ENCODE results near the gene RIPOR1.

DNA sequence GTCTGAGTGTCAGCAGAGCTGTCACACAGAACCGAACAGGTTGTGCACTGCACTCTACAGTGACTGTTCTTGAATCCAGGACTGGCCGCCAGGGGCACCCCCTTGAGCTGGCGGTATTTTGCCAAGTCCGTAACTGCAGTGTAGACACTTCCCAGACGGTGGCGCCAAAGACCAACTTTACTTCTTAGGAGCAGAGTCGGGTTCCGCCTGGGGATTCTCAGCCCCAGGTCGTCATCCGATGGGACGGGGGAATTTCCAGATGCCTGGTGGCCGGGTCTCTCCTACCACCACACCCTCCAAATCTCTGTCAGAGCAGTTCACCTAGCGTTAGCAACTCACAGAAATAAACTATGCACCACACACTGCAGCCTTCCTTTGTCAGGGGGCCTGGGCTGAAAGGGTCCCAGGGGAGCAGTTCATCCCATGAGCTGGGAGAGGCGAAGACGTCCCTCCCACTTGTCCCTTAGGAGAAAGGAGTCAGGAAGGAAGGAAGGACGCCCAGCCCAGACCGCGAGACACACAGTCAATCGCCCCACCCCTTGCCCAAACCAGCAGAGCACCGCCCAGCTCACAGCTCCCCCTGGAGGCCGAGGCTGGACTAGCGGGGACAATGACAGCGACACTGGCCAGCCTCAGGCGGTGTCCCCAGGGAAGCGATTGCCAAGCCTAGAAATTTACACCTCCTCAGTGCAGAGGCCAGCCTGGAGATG, 7.4 kb upstream of the RIPOR1 start:
- TF ChIP-seq POLR2A (IDR thresholded peaks at IDR 0.05; ENCODE audit: low read length) (no peak), GATA1 (IDR thresholded peaks at IDR 0.05; ENCODE audit: low read depth, low read length) (no peak)
